ENCODE measurements around the gene GCC2.
"Not testable (repeated sequence)": the region's sequence is repeated elsewhere in the genome, so short reads cannot be mapped to it uniquely, and the experiment has no call there.

Gene GCC2

GRCh38 chr2:108514478-108514877, 65.5 kb downstream of the GCC2 start:
- H3K4me3 ChIP-seq (ENCODE audit: low read depth, low read length), result not testable (repeated sequence)

GRCh38 chr2:108524688-108525087, 75.7 kb downstream of the GCC2 start:
- H3K4me3 ChIP-seq (ENCODE audit: low read depth, low read length), result not testable (repeated sequence)

- H3K4me3 ChIP-seq (ENCODE audit: low read depth, low read length), result not testable (repeated sequence)
Observed at GRCh38 chr2:108525258-108525657, 76.3 kb downstream of the GCC2 start.

- H3K4me3 ChIP-seq (ENCODE audit: low read depth, low read length), result no peak overlapping the region
Observed at GRCh38 chr2:108531674-108532055, 82.7 kb downstream of the GCC2 start.

- H3K4me3 ChIP-seq (ENCODE audit: low read depth, low read length), result peak within 1 kb of the TSS; percentile 84
Observed at GRCh38 chr2:108533832-108534583, 85.0 kb downstream of the GCC2 start, which contains the start of gene LIMS1. Gene LIMS1 (plus strand): TSS chr2:108534470. CDS start chr2:108534563, 93 bp downstream.

- H3K4me3 ChIP-seq (ENCODE audit: low read depth, low read length), result peak overlapping the region; percentile 84
Observed at GRCh38 chr2:108534584-108535356, 85.8 kb downstream of the GCC2 start.

- H3K4me3 ChIP-seq (ENCODE audit: low read depth, low read length), result peak overlapping the region; percentile 84
Observed at GRCh38 chr2:108535357-108535631, 86.3 kb downstream of the GCC2 start.

GRCh38 chr2:108536133-108536780, 87.3 kb downstream of the GCC2 start:
- H3K4me3 ChIP-seq (ENCODE audit: low read depth, low read length), result no peak overlapping the region

GRCh38 chr2:108536911-108537310, 87.9 kb downstream of the GCC2 start:
- H3K4me3 ChIP-seq (ENCODE audit: low read depth, low read length), result no peak overlapping the region

GRCh38 chr2:108538000-108538625, 89.1 kb downstream of the GCC2 start:
- no peak overlapping the region for H3K4me3 ChIP-seq (ENCODE audit: low read depth, low read length)

GRCh38 chr2:108541451-108541850, 92.4 kb downstream of the GCC2 start:
- H3K4me3 ChIP-seq (ENCODE audit: low read depth, low read length), result no peak overlapping the region

GRCh38 chr2:108542071-108542470, 93.1 kb downstream of the GCC2 start:
- no peak overlapping the region for H3K4me3 ChIP-seq (ENCODE audit: low read depth, low read length)

GRCh38 chr2:108547606-108548005, 98.6 kb downstream of the GCC2 start:
- no peak overlapping the region for H3K4me3 ChIP-seq (ENCODE audit: low read depth, low read length)

- H3K4me3 ChIP-seq (ENCODE audit: low read depth, low read length), result no peak overlapping the region
Observed at GRCh38 chr2:108548208-108549003, 99.4 kb downstream of the GCC2 start.

- no peak overlapping the region for H3K4me3 ChIP-seq (ENCODE audit: low read depth, low read length)
Observed at GRCh38 chr2:108552566-108552965, 103.6 kb downstream of the GCC2 start.

- no peak overlapping the region for H3K4me3 ChIP-seq (ENCODE audit: low read depth, low read length)
Observed at GRCh38 chr2:108553209-108553919, 104.4 kb downstream of the GCC2 start.

GRCh38 chr2:108554528-108554927, 105.5 kb downstream of the GCC2 start:
- no peak overlapping the region for H3K4me3 ChIP-seq (ENCODE audit: low read depth, low read length)

GRCh38 chr2:108555572-108555971, 106.6 kb downstream of the GCC2 start:
- no peak overlapping the region for H3K4me3 ChIP-seq (ENCODE audit: low read depth, low read length)

- H3K4me3 ChIP-seq (ENCODE audit: low read depth, low read length), result not testable (repeated sequence)
Observed at GRCh38 chr2:108556581-108556980, 107.6 kb downstream of the GCC2 start.

Data from iPS-11a (cell line).